ENCODE measurements around the gene PIGA. TPM values are rescaled to one million over a fixed set of nuclear protein-coding genes. Genes with fewer than 3 reads are reported as not detected.
"Not testable (repeated sequence)": the region's sequence is repeated elsewhere in the genome, so short reads cannot be mapped to it uniquely, and the experiment has no call there.

PIGA gene
- total and polyA plus RNA-seq, 3 experiments from 2014 or later: 5.6 to 23.8 (median 21.7) TPM

- DNase-seq: no peak
- Mint-ChIP-seq H3K9me3 (no peaks in the 10 kb centered on the region), H3K27ac (no peak overlapping the region), H3K36me3 (no peaks in the 10 kb centered on the region), H3K4me3 (no peak overlapping the region), H3K4me1 (peaks cover 0 to 5% (median 5%) of the 10 kb centered on the region in 3 donors), H3K27me3 (peaks cover 0 to 8% of the 10 kb centered on the region in 2 donors)
- no peaks in the 10 kb centered on the region for H3K4me1 ChIP-seq (ENCODE audit: insufficient read depth, low read length)
- ChIA-PET POLR2A (no interaction called here), CTCF (no interaction called here)
- no peak overlapping the region for H3K27ac ChIP-seq (ENCODE audit: low read depth, low read length)
- no peak overlapping the region for H3K4me3 ChIP-seq (ENCODE audit: low read length)
- H3K27me3 ChIP-seq (ENCODE audit: insufficient read depth, low read length, poor library complexity, severe bottlenecking): no peaks in the 10 kb centered on the region
- H3K36me3 ChIP-seq (ENCODE audit: insufficient read depth, low read length): no peaks in the 10 kb centered on the region
- H3K9me3 ChIP-seq (ENCODE audit: low read length): no peaks in the 10 kb centered on the region
These were observed 36.5 kb downstream of the PIGA start for GRCh38 chrX:15298780-15299179.

- Histone ChIP-seq H3K27ac (ENCODE audit: low read depth, low read length) (no peak overlapping the region), H3K9me3 (ENCODE audit: low read length) (no peaks in the 10 kb centered on the region), H3K36me3 (ENCODE audit: insufficient read depth, low read length) (no peaks in the 10 kb centered on the region), H3K27me3 (ENCODE audit: insufficient read depth, low read length, poor library complexity, severe bottlenecking) (no peaks in the 10 kb centered on the region), H3K4me3 (ENCODE audit: low read length) (no peak overlapping the region), H3K4me1 (ENCODE audit: insufficient read depth, low read length) (no peaks in the 10 kb centered on the region)
- ChIA-PET POLR2A (no interaction called here), CTCF (no interaction called here)
- Mint-ChIP-seq H3K4me3 (no peak overlapping the region), H3K4me1 (peaks cover 0 to 5% (median 5%) of the 10 kb centered on the region in 3 donors), H3K27ac (no peak overlapping the region), H3K9me3 (no peaks in the 10 kb centered on the region), H3K36me3 (no peaks in the 10 kb centered on the region), H3K27me3 (peaks cover 3 to 8% of the 10 kb centered on the region in 2 donors)
- no peak for DNase-seq
These were observed 37.1 kb downstream of the PIGA start for GRCh38 chrX:15298201-15298600.

GRCh38 chrX:15293451-15293850 lies 41.9 kb downstream of the PIGA start:
- peaks cover 3 to 9% of the 10 kb centered on the region in 2 donors for H3K27me3 Mint-ChIP-seq
- no peak for DNase-seq
- ChIA-PET CTCF (no interaction called here), POLR2A (no interaction called here)
- H3K4me1 Mint-ChIP-seq: no peaks in the 10 kb centered on the region
- no peaks in the 10 kb centered on the region for H3K27me3 ChIP-seq (ENCODE audit: insufficient read depth, low read length, poor library complexity, severe bottlenecking)
- H3K4me3 ChIP-seq (ENCODE audit: low read length): no peak overlapping the region
- no peak overlapping the region for H3K27ac Mint-ChIP-seq
- no peak overlapping the region for H3K4me3 Mint-ChIP-seq
- H3K9me3 Mint-ChIP-seq: no peaks in the 10 kb centered on the region
- no peaks in the 10 kb centered on the region for H3K4me1 ChIP-seq (ENCODE audit: insufficient read depth, low read length)
- H3K36me3 ChIP-seq (ENCODE audit: insufficient read depth, low read length): no peaks in the 10 kb centered on the region
- H3K36me3 Mint-ChIP-seq: no peaks in the 10 kb centered on the region
- H3K27ac ChIP-seq (ENCODE audit: low read depth, low read length): no peak overlapping the region
- no peaks in the 10 kb centered on the region for H3K9me3 ChIP-seq (ENCODE audit: low read length)

GRCh38 chrX:15292861-15293260 lies 42.5 kb downstream of the PIGA start:
- no peak overlapping the region for H3K27ac ChIP-seq (ENCODE audit: low read depth, low read length)
- H3K36me3 Mint-ChIP-seq: no peaks in the 10 kb centered on the region
- no peak overlapping the region for H3K4me3 Mint-ChIP-seq

GRCh38 chrX:15277604-15278003 lies 57.7 kb downstream of the PIGA start:
- no peaks in the 10 kb centered on the region for H3K9me3 ChIP-seq (ENCODE audit: low read length)
- H3K4me1 ChIP-seq (ENCODE audit: insufficient read depth, low read length): no peaks in the 10 kb centered on the region
- Mint-ChIP-seq H3K4me1 (no peaks in the 10 kb centered on the region), H3K4me3 (no peak overlapping the region), H3K27ac (no peak overlapping the region), H3K27me3 (peaks cover 0 to 15% of the 10 kb centered on the region in 2 donors), H3K9me3 (peaks cover 0 to 2% (median 0%) of the 10 kb centered on the region in 5 donors), H3K36me3 (no peaks in the 10 kb centered on the region)
- no peak overlapping the region for H3K27ac ChIP-seq (ENCODE audit: low read depth, low read length)
- no peaks in the 10 kb centered on the region for H3K27me3 ChIP-seq (ENCODE audit: insufficient read depth, low read length, poor library complexity, severe bottlenecking)
- no peaks in the 10 kb centered on the region for H3K36me3 ChIP-seq (ENCODE audit: insufficient read depth, low read length)
- no peak for DNase-seq
- CTCF ChIA-PET: no interaction called here
- POLR2A ChIA-PET: no interaction called here
- H3K4me3 ChIP-seq (ENCODE audit: low read length): no peak overlapping the region

More at GRCh38 chrX:15292861-15293260, 42.5 kb downstream of the PIGA start:
- Histone ChIP-seq H3K4me3 (ENCODE audit: low read length) (no peak overlapping the region), H3K9me3 (ENCODE audit: low read length) (no peaks in the 10 kb centered on the region), H3K27me3 (ENCODE audit: insufficient read depth, low read length, poor library complexity, severe bottlenecking) (no peaks in the 10 kb centered on the region), H3K4me1 (ENCODE audit: insufficient read depth, low read length) (no peaks in the 10 kb centered on the region), H3K36me3 (ENCODE audit: insufficient read depth, low read length) (no peaks in the 10 kb centered on the region)
- H3K4me1 Mint-ChIP-seq: no peaks in the 10 kb centered on the region
- H3K27me3 Mint-ChIP-seq: peaks cover 3 to 9% of the 10 kb centered on the region in 2 donors
- no peak for DNase-seq
- no peaks in the 10 kb centered on the region for H3K9me3 Mint-ChIP-seq
- ChIA-PET POLR2A (no interaction called here), CTCF (no interaction called here)
- no peak overlapping the region for H3K27ac Mint-ChIP-seq

- ChIA-PET CTCF (no interaction called here), POLR2A (no interaction called here)
- DNase-seq: no peak
- Mint-ChIP-seq H3K4me3 (no peak overlapping the region), H3K36me3 (no peaks in the 10 kb centered on the region), H3K27me3 (peaks cover 1 to 6% of the 10 kb centered on the region in 2 donors), H3K27ac (peak overlapping the region in 1 of 8 donors; percentile 9), H3K9me3 (peaks cover 0 to 2% (median 0%) of the 10 kb centered on the region in 5 donors), H3K4me1 (peaks cover 0 to 5% (median 4%) of the 10 kb centered on the region in 3 donors)
- no peak overlapping the region for H3K4me3 ChIP-seq (ENCODE audit: low read length)
- no peaks in the 10 kb centered on the region for H3K4me1 ChIP-seq (ENCODE audit: insufficient read depth, low read length)
- H3K27me3 ChIP-seq (ENCODE audit: insufficient read depth, low read length, poor library complexity, severe bottlenecking): no peaks in the 10 kb centered on the region
- H3K27ac ChIP-seq (ENCODE audit: low read depth, low read length): no peak overlapping the region
- no peaks in the 10 kb centered on the region for H3K36me3 ChIP-seq (ENCODE audit: insufficient read depth, low read length)
- no peaks in the 10 kb centered on the region for H3K9me3 ChIP-seq (ENCODE audit: low read length)
These were observed 60.4 kb downstream of the PIGA start for GRCh38 chrX:15274946-15275345.

- H3K9me3 ChIP-seq (ENCODE audit: low read length); H3K27ac ChIP-seq (ENCODE audit: low read depth, low read length); H3K27me3 Mint-ChIP-seq; H3K9me3 Mint-ChIP-seq; H3K36me3 ChIP-seq (ENCODE audit: insufficient read depth, low read length); H3K36me3 Mint-ChIP-seq; CTCF ChIA-PET; H3K27ac Mint-ChIP-seq; H3K4me1 ChIP-seq (ENCODE audit: insufficient read depth, low read length); H3K4me3 ChIP-seq (ENCODE audit: low read length); POLR2A ChIA-PET; H3K4me3 Mint-ChIP-seq; DNase-seq; H3K27me3 ChIP-seq (ENCODE audit: insufficient read depth, low read length, poor library complexity, severe bottlenecking): not testable (repeated sequence)
- peaks cover 4 to 11% (median 8%) of the 10 kb centered on the region in 3 donors for H3K4me1 Mint-ChIP-seq
These were observed 62.0 kb downstream of the PIGA start for GRCh38 chrX:15273275-15273674.

GRCh38 chrX:15271757-15272156 lies 63.6 kb downstream of the PIGA start:
- peaks cover 6% of the 10 kb centered on the region for H3K4me1 ChIP-seq (ENCODE audit: insufficient read depth, low read length)
- H3K27ac ChIP-seq (ENCODE audit: low read depth, low read length): no peak overlapping the region
- DNase-seq: no peak
- CTCF ChIA-PET: no interaction called here
- no peaks in the 10 kb centered on the region for H3K9me3 ChIP-seq (ENCODE audit: low read length)
- no peaks in the 10 kb centered on the region for H3K27me3 ChIP-seq (ENCODE audit: insufficient read depth, low read length, poor library complexity, severe bottlenecking)
- H3K36me3 Mint-ChIP-seq: no peaks in the 10 kb centered on the region
- no peak overlapping the region for H3K4me3 ChIP-seq (ENCODE audit: low read length)
- POLR2A ChIA-PET: no interaction called here
- peaks cover 5 to 6% of the 10 kb centered on the region in 2 donors for H3K27me3 Mint-ChIP-seq
- H3K4me3 Mint-ChIP-seq: no peak overlapping the region
- no peaks in the 10 kb centered on the region for H3K36me3 ChIP-seq (ENCODE audit: insufficient read depth, low read length)
- peaks cover 0 to 2% (median 0%) of the 10 kb centered on the region in 5 donors for H3K9me3 Mint-ChIP-seq
- H3K4me1 Mint-ChIP-seq: peaks cover 4 to 11% (median 8%) of the 10 kb centered on the region in 3 donors
- H3K27ac Mint-ChIP-seq: no peak overlapping the region
